Liver (tissue), 3 donors: ENCODE measurements around the gene LCE2C.

Experiments used
- EGR1 ChIP-seq, 2 donors: IDR thresholded peaks; 2 replicates each; pipeline ENCODE4 v1.6.1; 2016 to 2018; ENCODE audit warnings: antibody characterized with exemption in 2 of 2, low read depth in 2 of 2
- GABPA ChIP-seq, 2 donors: IDR thresholded peaks in 1 of 2; conservative IDR thresholded peaks in 1 of 2; 2 replicates each; pipeline ENCODE4 v1.6.1; 2016; ENCODE audit warnings: antibody characterized with exemption in 2 of 2, mild to moderate bottlenecking in 1 of 2, moderate library complexity in 1 of 2
- MAX ChIP-seq: IDR thresholded peaks from 2 replicates; pipeline ENCODE4 v1.6.1; 2016; ENCODE audit warnings: antibody characterized with exemption
- NR2F2 ChIP-seq: IDR thresholded peaks from 2 replicates; pipeline ENCODE4 v1.6.1; 2016; ENCODE audit warnings: antibody characterized with exemption
- RAD21 ChIP-seq, 2 donors: IDR thresholded peaks; 2 replicates each; pipeline ENCODE4 v1.6.1; 2016; ENCODE audit warnings: antibody characterized with exemption in 2 of 2, mild to moderate bottlenecking in 2 of 2
- TAF1 ChIP-seq: conservative IDR thresholded peaks from 2 replicates; pipeline ENCODE4 v1.6.1; 2016; ENCODE audit warnings: antibody characterized with exemption, mild to moderate bottlenecking
- YY1 ChIP-seq: IDR thresholded peaks from 2 replicates; pipeline ENCODE4 v1.6.1; 2016; ENCODE audit warnings: antibody characterized with exemption, mild to moderate bottlenecking
- TF ChIP-seq, protein P1 (sequence below): fragments of 150-350 bp; IDR thresholded peaks from 2 replicates; pipeline ENCODE4 v1.5.1; 2017; ENCODE audit warnings: improper control_type of control experiment, low read depth, low read length; ENCODE audit not compliant: missing input control
- TF ChIP-seq, protein P2 (sequence below): IDR thresholded peaks from 2 replicates; pipeline ENCODE4 v1.6.1; 2016; ENCODE audit warnings: antibody characterized with exemption, mild to moderate bottlenecking
- TF ChIP-seq, protein P3 (sequence below): IDR thresholded peaks from 2 replicates; pipeline ENCODE4 v1.6.1; 2016; ENCODE audit warnings: antibody characterized with exemption
- donor health status: healthy.
- donor health status: healthy.

GRCh38 chr1:152656459-152656858 is 18.6 kb upstream of the LCE2C start:
- TF ChIP-seq NR2F2 = no peak
- TF ChIP-seq, protein P1, sequence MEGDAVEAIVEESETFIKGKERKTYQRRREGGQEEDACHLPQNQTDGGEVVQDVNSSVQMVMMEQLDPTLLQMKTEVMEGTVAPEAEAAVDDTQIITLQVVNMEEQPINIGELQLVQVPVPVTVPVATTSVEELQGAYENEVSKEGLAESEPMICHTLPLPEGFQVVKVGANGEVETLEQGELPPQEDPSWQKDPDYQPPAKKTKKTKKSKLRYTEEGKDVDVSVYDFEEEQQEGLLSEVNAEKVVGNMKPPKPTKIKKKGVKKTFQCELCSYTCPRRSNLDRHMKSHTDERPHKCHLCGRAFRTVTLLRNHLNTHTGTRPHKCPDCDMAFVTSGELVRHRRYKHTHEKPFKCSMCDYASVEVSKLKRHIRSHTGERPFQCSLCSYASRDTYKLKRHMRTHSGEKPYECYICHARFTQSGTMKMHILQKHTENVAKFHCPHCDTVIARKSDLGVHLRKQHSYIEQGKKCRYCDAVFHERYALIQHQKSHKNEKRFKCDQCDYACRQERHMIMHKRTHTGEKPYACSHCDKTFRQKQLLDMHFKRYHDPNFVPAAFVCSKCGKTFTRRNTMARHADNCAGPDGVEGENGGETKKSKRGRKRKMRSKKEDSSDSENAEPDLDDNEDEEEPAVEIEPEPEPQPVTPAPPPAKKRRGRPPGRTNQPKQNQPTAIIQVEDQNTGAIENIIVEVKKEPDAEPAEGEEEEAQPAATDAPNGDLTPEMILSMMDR = no peak
- TF ChIP-seq, protein P2, sequence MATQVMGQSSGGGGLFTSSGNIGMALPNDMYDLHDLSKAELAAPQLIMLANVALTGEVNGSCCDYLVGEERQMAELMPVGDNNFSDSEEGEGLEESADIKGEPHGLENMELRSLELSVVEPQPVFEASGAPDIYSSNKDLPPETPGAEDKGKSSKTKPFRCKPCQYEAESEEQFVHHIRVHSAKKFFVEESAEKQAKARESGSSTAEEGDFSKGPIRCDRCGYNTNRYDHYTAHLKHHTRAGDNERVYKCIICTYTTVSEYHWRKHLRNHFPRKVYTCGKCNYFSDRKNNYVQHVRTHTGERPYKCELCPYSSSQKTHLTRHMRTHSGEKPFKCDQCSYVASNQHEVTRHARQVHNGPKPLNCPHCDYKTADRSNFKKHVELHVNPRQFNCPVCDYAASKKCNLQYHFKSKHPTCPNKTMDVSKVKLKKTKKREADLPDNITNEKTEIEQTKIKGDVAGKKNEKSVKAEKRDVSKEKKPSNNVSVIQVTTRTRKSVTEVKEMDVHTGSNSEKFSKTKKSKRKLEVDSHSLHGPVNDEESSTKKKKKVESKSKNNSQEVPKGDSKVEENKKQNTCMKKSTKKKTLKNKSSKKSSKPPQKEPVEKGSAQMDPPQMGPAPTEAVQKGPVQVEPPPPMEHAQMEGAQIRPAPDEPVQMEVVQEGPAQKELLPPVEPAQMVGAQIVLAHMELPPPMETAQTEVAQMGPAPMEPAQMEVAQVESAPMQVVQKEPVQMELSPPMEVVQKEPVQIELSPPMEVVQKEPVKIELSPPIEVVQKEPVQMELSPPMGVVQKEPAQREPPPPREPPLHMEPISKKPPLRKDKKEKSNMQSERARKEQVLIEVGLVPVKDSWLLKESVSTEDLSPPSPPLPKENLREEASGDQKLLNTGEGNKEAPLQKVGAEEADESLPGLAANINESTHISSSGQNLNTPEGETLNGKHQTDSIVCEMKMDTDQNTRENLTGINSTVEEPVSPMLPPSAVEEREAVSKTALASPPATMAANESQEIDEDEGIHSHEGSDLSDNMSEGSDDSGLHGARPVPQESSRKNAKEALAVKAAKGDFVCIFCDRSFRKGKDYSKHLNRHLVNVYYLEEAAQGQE = no peak
- TF ChIP-seq EGR1 (IDR thresholded peaks at IDR 0.05; ENCODE audit: low read depth in 2 of 2) = no peak
- TF ChIP-seq YY1 = no peak
- no peak for TF ChIP-seq GABPA (IDR thresholded peaks at IDR 0.05 in 1 of 2, conservative IDR thresholded peaks at IDR 0.05 in 1 of 2)
- no peak for TF ChIP-seq MAX
- TF ChIP-seq, protein P3, sequence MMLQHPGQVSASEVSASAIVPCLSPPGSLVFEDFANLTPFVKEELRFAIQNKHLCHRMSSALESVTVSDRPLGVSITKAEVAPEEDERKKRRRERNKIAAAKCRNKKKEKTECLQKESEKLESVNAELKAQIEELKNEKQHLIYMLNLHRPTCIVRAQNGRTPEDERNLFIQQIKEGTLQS = no peak
- no peak for TF ChIP-seq TAF1
- no peak for TF ChIP-seq RAD21 (IDR thresholded peaks at IDR 0.05)
